Sigmoid colon (tissue), 4 donors: Measurements from ENCODE around the gene PPP4R3B.

Experiments used
- POLR2A ChIP-seq, 2 donors: fragments of 450-650 bp; IDR thresholded peaks; one replicate each; pipeline ENCODE4 v1.6.1; 2016; ENCODE audit warnings: antibody characterized with exemption in 2 of 2, mild to moderate bottlenecking in 2 of 2, moderate library complexity in 2 of 2
- POLR2AphosphoS5 ChIP-seq, 4 donors: sonication (generic); formaldehyde crosslinking; IDR thresholded peaks; one replicate each; pipeline ENCODE4 v1.6.1; 2017; ENCODE audit warnings: antibody characterized with exemption in 4 of 4
- TF ChIP-seq, protein P1 (sequence below), 4 experiments: fragments of 450-650 bp in 3 of 4; fragments of 200-600 bp in 1 of 4; IDR thresholded peaks; one replicate each; pipeline ENCODE4 v1.5.1; 2016 to 2019; ENCODE audit warnings: antibody characterized with exemption in 4 of 4, mild to moderate bottlenecking in 3 of 4, moderate library complexity in 2 of 4

DNA sequence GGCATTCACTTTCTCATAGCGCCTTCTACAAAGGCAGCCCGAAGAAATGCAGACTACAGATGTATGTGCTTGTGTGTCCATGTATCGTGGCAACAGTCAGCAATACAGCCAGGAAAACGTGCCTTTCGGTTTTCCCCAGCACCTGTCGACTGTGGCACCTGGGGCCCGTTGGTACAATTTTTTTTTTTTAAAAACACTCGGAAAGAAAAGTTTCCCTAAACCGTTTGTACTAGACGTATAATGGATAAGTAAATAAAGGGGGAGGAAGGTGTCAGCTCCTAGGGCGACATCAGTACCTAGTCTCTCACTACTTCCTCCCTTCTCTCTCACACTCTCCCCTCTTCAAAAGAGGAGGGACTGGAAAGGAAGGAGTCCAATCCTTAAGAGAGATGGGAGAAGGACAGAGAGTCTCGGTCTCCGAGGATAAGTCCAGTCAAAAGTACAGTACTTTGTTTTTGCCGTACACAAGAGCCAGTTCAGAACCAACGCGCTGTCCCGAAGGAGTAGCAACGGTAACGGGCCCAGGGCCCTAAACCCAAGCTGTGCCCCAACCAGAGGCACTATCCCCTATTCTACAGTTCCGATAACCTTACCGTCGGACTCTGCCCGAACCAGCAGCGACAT lies 759 bp downstream of the PPP4R3B start:
- TF ChIP-seq POLR2A (IDR thresholded peaks at IDR 0.05): no peak
- TF ChIP-seq, protein P1, sequence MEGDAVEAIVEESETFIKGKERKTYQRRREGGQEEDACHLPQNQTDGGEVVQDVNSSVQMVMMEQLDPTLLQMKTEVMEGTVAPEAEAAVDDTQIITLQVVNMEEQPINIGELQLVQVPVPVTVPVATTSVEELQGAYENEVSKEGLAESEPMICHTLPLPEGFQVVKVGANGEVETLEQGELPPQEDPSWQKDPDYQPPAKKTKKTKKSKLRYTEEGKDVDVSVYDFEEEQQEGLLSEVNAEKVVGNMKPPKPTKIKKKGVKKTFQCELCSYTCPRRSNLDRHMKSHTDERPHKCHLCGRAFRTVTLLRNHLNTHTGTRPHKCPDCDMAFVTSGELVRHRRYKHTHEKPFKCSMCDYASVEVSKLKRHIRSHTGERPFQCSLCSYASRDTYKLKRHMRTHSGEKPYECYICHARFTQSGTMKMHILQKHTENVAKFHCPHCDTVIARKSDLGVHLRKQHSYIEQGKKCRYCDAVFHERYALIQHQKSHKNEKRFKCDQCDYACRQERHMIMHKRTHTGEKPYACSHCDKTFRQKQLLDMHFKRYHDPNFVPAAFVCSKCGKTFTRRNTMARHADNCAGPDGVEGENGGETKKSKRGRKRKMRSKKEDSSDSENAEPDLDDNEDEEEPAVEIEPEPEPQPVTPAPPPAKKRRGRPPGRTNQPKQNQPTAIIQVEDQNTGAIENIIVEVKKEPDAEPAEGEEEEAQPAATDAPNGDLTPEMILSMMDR (IDR thresholded peaks at IDR 0.05): no peak
- peak in 1 of 4 donors; percentile 13 for TF ChIP-seq POLR2AphosphoS5 (IDR thresholded peaks at IDR 0.05)
